Smooth muscle cell of the brain vasculature (primary cell): Measurements from ENCODE around the gene ABHD15.

Source experiments
- DNase-seq: peaks from one replicate; pipeline ENCODE4 v3.0.0-alpha.2; 2012; ENCODE audit warnings: low read depth, low spot score

Gene ABHD15

DNA sequence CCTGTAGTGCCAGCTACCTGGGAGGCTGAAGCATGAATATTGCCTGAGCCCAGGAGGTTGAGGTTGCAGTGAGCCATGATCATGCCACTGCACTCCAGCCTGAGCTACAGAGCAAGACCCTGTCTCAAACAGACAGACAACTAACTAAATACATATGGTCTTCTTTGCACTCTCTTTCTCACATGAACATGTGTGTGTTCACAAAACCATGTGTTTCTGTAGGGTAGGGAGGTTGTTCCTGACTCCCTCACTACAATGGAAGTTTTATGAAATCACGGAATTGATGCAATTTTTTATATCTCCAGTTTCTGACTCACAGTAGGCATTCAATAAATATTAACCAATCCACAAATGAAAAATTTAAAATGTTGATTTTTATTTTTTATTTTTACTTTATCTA, 48.5 kb downstream of the ABHD15 start:
- DNase-seq = no peak

DNA sequence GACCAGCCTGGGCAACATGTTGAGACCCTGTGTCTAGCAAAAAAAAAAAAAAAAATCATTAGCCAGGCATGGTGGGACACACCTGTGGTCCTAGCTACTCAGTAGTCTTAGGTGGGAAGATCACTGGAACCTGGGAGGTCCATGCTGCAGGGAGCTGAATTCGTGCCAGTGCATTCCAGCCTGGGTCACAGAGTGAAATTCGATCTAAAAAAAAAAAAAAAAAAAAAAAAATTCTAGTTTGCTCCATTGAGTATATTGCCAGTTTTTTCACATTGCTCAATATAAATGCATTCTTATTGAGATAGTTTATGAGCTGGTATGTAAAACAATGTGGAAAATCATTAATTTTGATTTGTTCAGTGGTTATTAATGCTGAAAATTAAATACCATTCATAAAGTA, 52.0 kb downstream of the ABHD15 start:
- DNase-seq = no peak

DNA sequence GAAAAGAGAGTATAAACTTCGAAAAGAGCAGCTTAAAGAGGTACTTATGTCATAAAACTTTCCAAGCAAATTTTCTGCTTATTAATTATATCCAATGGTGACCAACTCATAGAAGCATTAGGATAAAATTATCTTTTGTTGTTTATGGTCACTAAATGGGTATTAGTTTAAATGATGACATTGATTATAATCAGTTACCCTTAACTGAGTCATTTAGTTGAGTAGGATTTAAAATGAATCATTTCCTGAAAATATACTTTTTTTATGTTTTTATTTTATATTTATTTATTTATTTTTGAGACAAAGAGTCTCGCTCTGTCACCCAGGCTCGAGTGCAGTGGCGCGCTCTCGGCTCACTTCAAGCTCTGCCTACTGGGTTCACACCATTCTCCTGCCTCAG, 55.9 kb downstream of the ABHD15 start:
- no peak for DNase-seq
